HEK293 (cell line): ENCODE measurements around the gene SNORC.

Source experiments
- CTCF ChIA-PET: fragments of 350-600 bp; formaldehyde crosslinking; extraction: SDS; loops from one replicate; lab custom pipeline; 2021; ENCODE audit warnings: antibody characterized with exemption; lab: Yijun Ruan, JAX
- POLR2A ChIA-PET: fragments of 300-600 bp; formaldehyde crosslinking; extraction: SDS; loops from one replicate; lab custom pipeline; 2020; ENCODE audit warnings: antibody characterized with exemption, inconsistent platforms; lab: Yijun Ruan, JAX
- H3K27ac ChIP-seq: fragments of 200-500 bp; sonication (Bioruptor generic); 2 replicates; pipeline ENCODE4 v1.5.1; 2014; ENCODE audit warnings: low read depth, low read length, control low read depth, inconsistent platforms; ENCODE audit errors: extremely low read depth
- H3K36me3 ChIP-seq, 2 experiments: fragments of 200-500 bp in 1 of 2; sonication (Bioruptor generic) in 1 of 2; 1 replicate in 1 of 2; 2 replicates in 1 of 2; pipeline ENCODE4 v1.5.1; 2014 to 2017; ENCODE audit warnings: inconsistent platforms in 2 of 2, low read length in 2 of 2; ENCODE audit not compliant: control insufficient read depth in 2 of 2, insufficient read depth in 1 of 2
- H3K4me1 ChIP-seq: fragments of 200-500 bp; sonication (Bioruptor generic); 2 replicates; pipeline ENCODE4 v1.5.1; 2014; ENCODE audit warnings: mild to moderate bottlenecking, low read length, inconsistent platforms; ENCODE audit not compliant: control insufficient read depth, insufficient read depth
- H3K4me3 ChIP-seq: 2 replicates; pipeline ENCODE4 v1.5.1; 2011; ENCODE audit warnings: low read depth, mild to moderate bottlenecking, control low read depth, low read length, moderate library complexity
- H3K9me3 ChIP-seq: fragments of 200-500 bp; sonication (Bioruptor generic); 2 replicates; pipeline ENCODE4 v1.5.1; 2014; ENCODE audit warnings: low read depth, low read length, inconsistent platforms; ENCODE audit not compliant: control insufficient read depth, insufficient read depth
- FEZF1 ChIP-seq: fragments of 450-650 bp; formaldehyde crosslinking; IDR thresholded peaks from 2 replicates; pipeline ENCODE4 v1.5.1; 2016; ENCODE audit warnings: missing biosample characterization, missing genetic modification characterization
- OSR2 ChIP-seq: fragments of 450-650 bp; formaldehyde crosslinking; IDR thresholded peaks from 2 replicates; pipeline ENCODE4 v1.5.1; 2016; ENCODE audit warnings: missing biosample characterization, missing genetic modification characterization
- ZFHX2 ChIP-seq: fragments of 450-650 bp; formaldehyde crosslinking; conservative IDR thresholded peaks from 2 replicates; pipeline ENCODE4 v1.5.1; 2016; ENCODE audit warnings: missing biosample characterization, missing genetic modification characterization
- ZNF174 ChIP-seq: fragments of 450-650 bp; formaldehyde crosslinking; IDR thresholded peaks from 2 replicates; pipeline ENCODE4 v1.5.0; 2017; ENCODE audit warnings: missing biosample characterization, mild to moderate bottlenecking, missing genetic modification characterization
- ZNF223 ChIP-seq: fragments of 450-650 bp; formaldehyde crosslinking; IDR thresholded peaks from 2 replicates; pipeline ENCODE4 v1.5.1; 2016; ENCODE audit warnings: missing biosample characterization, missing genetic modification characterization
- ZNF266 ChIP-seq: fragments of 450-650 bp; formaldehyde crosslinking; IDR thresholded peaks from 2 replicates; pipeline ENCODE4 v1.5.1; 2016; ENCODE audit warnings: missing biosample characterization, missing genetic modification characterization, low read depth
- ZNF311 ChIP-seq: fragments of 450-650 bp; formaldehyde crosslinking; IDR thresholded peaks from 2 replicates; pipeline ENCODE4 v1.5.1; 2017; ENCODE audit warnings: missing biosample characterization, missing genetic modification characterization, borderline replicate concordance
- ZNF473 ChIP-seq: fragments of 450-650 bp; formaldehyde crosslinking; IDR thresholded peaks from 2 replicates; pipeline ENCODE4 v1.5.1; 2017; ENCODE audit warnings: missing biosample characterization, missing genetic modification characterization
- ZNF48 ChIP-seq: fragments of 450-650 bp; formaldehyde crosslinking; IDR thresholded peaks from 2 replicates; pipeline ENCODE4 v1.5.1; 2016; ENCODE audit warnings: missing biosample characterization, missing genetic modification characterization
- ZNF624 ChIP-seq: fragments of 450-650 bp; formaldehyde crosslinking; IDR thresholded peaks from 2 replicates; pipeline ENCODE4 v1.5.1; 2017; ENCODE audit warnings: missing biosample characterization, missing genetic modification characterization
- ZNF664 ChIP-seq: fragments of 450-650 bp; formaldehyde crosslinking; IDR thresholded peaks from 2 replicates; pipeline ENCODE4 v1.5.1; 2016; ENCODE audit warnings: missing biosample characterization, missing genetic modification characterization
- ZNF830 ChIP-seq: fragments of 450-650 bp; IDR thresholded peaks from 2 replicates; pipeline ENCODE4 v1.5.0; 2018; ENCODE audit warnings: missing biosample characterization, missing genetic modification characterization, low read depth, mild to moderate bottlenecking, moderate library complexity
- ZSCAN16 ChIP-seq: fragments of 450-650 bp; formaldehyde crosslinking; IDR thresholded peaks from 2 replicates; pipeline ENCODE4 v1.5.1; 2016; ENCODE audit warnings: missing biosample characterization, missing genetic modification characterization
- TF ChIP-seq, protein P1 (sequence below): fragments of 450-650 bp; formaldehyde crosslinking; IDR thresholded peaks from 2 replicates; pipeline ENCODE4 v1.5.1; 2016; ENCODE audit warnings: missing biosample characterization, missing genetic modification characterization, borderline replicate concordance
- TF ChIP-seq, protein P2 (sequence below): fragments of 450-650 bp; formaldehyde crosslinking; IDR thresholded peaks from 2 replicates; pipeline ENCODE4 v1.5.1; 2016; ENCODE audit warnings: missing biosample characterization, missing genetic modification characterization
- TF ChIP-seq, protein P3 (sequence below): fragments of 450-650 bp; formaldehyde crosslinking; IDR thresholded peaks from 2 replicates; pipeline ENCODE4 v1.5.1; 2016; ENCODE audit warnings: missing biosample characterization, missing genetic modification characterization, borderline replicate concordance

SNORC gene

DNA sequence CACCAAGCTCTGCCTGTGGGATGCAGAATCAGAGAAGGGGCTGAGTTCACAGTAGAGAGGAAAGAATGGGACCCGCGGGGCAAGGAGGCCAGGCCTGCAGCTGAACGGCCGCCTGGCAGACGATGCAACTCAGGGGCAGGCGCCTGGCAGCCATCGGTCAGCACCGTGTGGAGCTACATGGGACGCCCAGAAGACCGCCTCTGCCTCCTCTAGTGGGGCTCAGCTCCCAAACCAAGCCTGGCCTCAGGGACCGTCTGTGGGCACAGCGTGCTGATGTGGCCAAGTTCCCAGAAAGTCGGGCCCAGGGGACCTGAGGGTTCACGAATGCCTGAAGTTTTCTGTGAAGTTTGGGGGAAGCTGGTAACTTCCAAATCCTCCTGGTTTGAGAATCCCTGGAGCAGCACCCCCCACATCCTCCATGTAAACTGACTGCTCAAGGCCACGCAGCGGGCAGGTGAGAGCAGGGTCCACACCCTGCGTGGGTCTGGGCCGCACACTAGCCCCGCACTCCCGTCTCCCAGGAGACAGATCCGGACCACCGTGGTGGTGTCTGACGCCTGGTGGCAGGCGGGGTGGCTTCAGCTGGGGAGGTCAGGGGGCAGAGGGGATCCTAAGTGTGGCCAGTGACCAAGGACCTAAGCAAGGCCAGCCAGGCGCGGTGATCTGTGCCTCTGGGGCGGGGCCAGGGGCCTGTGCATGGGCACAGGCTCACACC, 14.6 kb downstream of the SNORC start:
- Histone ChIP-seq H3K36me3 (peaks cover 0 to 31% of the 10 kb centered on the region in 2 experiments; a peak in 2 of 3 replicates), H3K4me1 (no peaks in the 10 kb centered on the region), H3K9me3 (no peaks in the 10 kb centered on the region), H3K4me3 (no peak overlapping the region), H3K27ac (no peak overlapping the region)
- ChIA-PET POLR2A (no interaction called here), CTCF (no interaction called here)
- no peak for TF ChIP-seq ZNF624 (tag by site-specific recombination)
- TF ChIP-seq, protein P1, sequence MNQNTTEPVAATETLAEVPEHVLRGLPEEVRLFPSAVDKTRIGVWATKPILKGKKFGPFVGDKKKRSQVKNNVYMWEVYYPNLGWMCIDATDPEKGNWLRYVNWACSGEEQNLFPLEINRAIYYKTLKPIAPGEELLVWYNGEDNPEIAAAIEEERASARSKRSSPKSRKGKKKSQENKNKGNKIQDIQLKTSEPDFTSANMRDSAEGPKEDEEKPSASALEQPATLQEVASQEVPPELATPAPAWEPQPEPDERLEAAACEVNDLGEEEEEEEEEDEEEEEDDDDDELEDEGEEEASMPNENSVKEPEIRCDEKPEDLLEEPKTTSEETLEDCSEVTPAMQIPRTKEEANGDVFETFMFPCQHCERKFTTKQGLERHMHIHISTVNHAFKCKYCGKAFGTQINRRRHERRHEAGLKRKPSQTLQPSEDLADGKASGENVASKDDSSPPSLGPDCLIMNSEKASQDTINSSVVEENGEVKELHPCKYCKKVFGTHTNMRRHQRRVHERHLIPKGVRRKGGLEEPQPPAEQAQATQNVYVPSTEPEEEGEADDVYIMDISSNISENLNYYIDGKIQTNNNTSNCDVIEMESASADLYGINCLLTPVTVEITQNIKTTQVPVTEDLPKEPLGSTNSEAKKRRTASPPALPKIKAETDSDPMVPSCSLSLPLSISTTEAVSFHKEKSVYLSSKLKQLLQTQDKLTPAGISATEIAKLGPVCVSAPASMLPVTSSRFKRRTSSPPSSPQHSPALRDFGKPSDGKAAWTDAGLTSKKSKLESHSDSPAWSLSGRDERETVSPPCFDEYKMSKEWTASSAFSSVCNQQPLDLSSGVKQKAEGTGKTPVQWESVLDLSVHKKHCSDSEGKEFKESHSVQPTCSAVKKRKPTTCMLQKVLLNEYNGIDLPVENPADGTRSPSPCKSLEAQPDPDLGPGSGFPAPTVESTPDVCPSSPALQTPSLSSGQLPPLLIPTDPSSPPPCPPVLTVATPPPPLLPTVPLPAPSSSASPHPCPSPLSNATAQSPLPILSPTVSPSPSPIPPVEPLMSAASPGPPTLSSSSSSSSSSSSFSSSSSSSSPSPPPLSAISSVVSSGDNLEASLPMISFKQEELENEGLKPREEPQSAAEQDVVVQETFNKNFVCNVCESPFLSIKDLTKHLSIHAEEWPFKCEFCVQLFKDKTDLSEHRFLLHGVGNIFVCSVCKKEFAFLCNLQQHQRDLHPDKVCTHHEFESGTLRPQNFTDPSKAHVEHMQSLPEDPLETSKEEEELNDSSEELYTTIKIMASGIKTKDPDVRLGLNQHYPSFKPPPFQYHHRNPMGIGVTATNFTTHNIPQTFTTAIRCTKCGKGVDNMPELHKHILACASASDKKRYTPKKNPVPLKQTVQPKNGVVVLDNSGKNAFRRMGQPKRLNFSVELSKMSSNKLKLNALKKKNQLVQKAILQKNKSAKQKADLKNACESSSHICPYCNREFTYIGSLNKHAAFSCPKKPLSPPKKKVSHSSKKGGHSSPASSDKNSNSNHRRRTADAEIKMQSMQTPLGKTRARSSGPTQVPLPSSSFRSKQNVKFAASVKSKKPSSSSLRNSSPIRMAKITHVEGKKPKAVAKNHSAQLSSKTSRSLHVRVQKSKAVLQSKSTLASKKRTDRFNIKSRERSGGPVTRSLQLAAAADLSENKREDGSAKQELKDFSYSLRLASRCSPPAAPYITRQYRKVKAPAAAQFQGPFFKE (tag by site-specific recombination), result no peak
- no peak for TF ChIP-seq FEZF1
- no peak for TF ChIP-seq ZNF830 (tag by site-specific recombination)
- TF ChIP-seq, protein P2, sequence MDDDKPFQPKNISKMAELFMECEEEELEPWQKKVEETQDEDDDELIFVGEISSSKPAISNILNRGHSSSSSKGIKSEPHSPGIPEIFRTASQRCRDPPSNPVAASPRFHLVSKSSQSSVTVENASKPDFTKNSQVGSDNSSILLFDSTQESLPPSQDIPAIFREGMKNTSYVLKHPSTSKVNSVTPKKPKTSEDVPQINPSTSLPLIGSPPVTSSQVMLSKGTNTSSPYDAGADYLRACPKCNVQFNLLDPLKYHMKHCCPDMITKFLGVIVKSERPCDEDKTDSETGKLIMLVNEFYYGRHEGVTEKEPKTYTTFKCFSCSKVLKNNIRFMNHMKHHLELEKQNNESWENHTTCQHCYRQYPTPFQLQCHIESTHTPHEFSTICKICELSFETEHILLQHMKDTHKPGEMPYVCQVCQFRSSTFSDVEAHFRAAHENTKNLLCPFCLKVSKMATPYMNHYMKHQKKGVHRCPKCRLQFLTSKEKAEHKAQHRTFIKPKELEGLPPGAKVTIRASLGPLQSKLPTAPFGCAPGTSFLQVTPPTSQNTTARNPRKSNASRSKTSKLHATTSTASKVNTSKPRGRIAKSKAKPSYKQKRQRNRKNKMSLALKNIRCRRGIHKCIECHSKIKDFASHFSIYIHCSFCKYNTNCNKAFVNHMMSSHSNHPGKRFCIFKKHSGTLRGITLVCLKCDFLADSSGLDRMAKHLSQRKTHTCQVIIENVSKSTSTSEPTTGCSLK (tag by site-specific recombination), result no peak
- TF ChIP-seq ZNF664 (tag by site-specific recombination), result no peak
- no peak for TF ChIP-seq ZNF223 (tag by site-specific recombination)
- TF ChIP-seq, protein P3, sequence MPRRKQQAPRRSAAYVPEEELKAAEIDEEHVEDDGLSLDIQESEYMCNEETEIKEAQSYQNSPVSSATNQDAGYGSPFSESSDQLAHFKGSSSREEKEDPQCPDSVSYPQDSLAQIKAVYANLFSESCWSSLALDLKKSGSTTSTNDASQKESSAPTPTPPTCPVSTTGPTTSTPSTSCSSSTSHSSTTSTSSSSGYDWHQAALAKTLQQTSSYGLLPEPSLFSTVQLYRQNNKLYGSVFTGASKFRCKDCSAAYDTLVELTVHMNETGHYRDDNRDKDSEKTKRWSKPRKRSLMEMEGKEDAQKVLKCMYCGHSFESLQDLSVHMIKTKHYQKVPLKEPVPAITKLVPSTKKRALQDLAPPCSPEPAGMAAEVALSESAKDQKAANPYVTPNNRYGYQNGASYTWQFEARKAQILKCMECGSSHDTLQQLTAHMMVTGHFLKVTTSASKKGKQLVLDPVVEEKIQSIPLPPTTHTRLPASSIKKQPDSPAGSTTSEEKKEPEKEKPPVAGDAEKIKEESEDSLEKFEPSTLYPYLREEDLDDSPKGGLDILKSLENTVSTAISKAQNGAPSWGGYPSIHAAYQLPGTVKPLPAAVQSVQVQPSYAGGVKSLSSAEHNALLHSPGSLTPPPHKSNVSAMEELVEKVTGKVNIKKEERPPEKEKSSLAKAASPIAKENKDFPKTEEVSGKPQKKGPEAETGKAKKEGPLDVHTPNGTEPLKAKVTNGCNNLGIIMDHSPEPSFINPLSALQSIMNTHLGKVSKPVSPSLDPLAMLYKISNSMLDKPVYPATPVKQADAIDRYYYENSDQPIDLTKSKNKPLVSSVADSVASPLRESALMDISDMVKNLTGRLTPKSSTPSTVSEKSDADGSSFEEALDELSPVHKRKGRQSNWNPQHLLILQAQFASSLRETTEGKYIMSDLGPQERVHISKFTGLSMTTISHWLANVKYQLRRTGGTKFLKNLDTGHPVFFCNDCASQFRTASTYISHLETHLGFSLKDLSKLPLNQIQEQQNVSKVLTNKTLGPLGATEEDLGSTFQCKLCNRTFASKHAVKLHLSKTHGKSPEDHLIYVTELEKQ, result no peak
- no peak for TF ChIP-seq ZNF48 (tag by site-specific recombination)
- TF ChIP-seq OSR2 (tag by site-specific recombination), result no peak
- no peak for TF ChIP-seq ZNF266 (tag by site-specific recombination)
- TF ChIP-seq ZFHX2 (tag by site-specific recombination), result no peak
- TF ChIP-seq ZNF311 (tag by site-specific recombination), result no peak
- no peak for TF ChIP-seq ZNF473
- no peak for TF ChIP-seq ZSCAN16
- TF ChIP-seq ZNF174, result no peak
